T-helper 22 cell (primary cell): ENCODE measurements around the gene DMAC1.

Experiments
- DNase-seq: peaks from one replicate; pipeline ENCODE4 v3.0.0-alpha.2; 2020; ENCODE audit warnings: low read depth

The DMAC1 gene

GRCh38 chr9:7782400-7783120, 17.0 kb downstream of the DMAC1 start:
- DNase-seq, result no peak

GRCh38 chr9:7780261-7780988, 19.2 kb downstream of the DMAC1 start:
- DNase-seq, result no peak

GRCh38 chr9:7778851-7779600, 20.6 kb downstream of the DMAC1 start:
- DNase-seq, result no peak

- DNase-seq, result no peak
These were observed 21.8 kb downstream of the DMAC1 start for GRCh38 chr9:7777771-7778170.

GRCh38 chr9:7770111-7770510, 29.5 kb downstream of the DMAC1 start:
- no peak for DNase-seq

- DNase-seq, result no peak
These were observed 37.0 kb downstream of the DMAC1 start for GRCh38 chr9:7762600-7762999.

GRCh38 chr9:7760014-7760415, 39.6 kb downstream of the DMAC1 start:
- DNase-seq, result no peak

GRCh38 chr9:7756088-7756487, 43.5 kb downstream of the DMAC1 start:
- DNase-seq, result no peak

- DNase-seq, result no peak
These were observed 47.1 kb downstream of the DMAC1 start for GRCh38 chr9:7752481-7752880.
